PC-9 (cell line): ENCODE measurements around the gene SNRPA1.

ENCODE experiments used
- EZH2 ChIP-seq: fragments of 200-600 bp; sonication (generic); IDR thresholded peaks from 2 replicates; pipeline ENCODE4 v1.8.0; 2017; ENCODE audit warnings: antibody characterized with exemption, low read depth
- TF ChIP-seq, protein P1 (sequence below): fragments of 200-600 bp; sonication (generic); conservative IDR thresholded peaks from 2 replicates; pipeline ENCODE4 v1.6.1; 2017; ENCODE audit warnings: mixed run types, antibody characterized with exemption, mild to moderate bottlenecking, moderate library complexity

- TF ChIP-seq, protein P1, sequence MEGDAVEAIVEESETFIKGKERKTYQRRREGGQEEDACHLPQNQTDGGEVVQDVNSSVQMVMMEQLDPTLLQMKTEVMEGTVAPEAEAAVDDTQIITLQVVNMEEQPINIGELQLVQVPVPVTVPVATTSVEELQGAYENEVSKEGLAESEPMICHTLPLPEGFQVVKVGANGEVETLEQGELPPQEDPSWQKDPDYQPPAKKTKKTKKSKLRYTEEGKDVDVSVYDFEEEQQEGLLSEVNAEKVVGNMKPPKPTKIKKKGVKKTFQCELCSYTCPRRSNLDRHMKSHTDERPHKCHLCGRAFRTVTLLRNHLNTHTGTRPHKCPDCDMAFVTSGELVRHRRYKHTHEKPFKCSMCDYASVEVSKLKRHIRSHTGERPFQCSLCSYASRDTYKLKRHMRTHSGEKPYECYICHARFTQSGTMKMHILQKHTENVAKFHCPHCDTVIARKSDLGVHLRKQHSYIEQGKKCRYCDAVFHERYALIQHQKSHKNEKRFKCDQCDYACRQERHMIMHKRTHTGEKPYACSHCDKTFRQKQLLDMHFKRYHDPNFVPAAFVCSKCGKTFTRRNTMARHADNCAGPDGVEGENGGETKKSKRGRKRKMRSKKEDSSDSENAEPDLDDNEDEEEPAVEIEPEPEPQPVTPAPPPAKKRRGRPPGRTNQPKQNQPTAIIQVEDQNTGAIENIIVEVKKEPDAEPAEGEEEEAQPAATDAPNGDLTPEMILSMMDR, result no peak
- TF ChIP-seq EZH2, result no peak
Observed at GRCh38 chr15:101237251-101237650, 57.8 kb downstream of the SNRPA1 start.
